Activated naive CD4-positive, alpha-beta T cell treated with anti-CD3 and anti-CD28 coated beads for 36 hours (primary cell): Measurements from ENCODE around the gene DNM2. TPM values are rescaled to one million over a fixed set of nuclear protein-coding genes. Genes with fewer than 3 reads are reported as not detected.
"Not testable (repeated sequence)": the region's sequence is repeated elsewhere in the genome, so short reads cannot be mapped to it uniquely, and the experiment has no call there.

ENCODE experiments used
- CTCF ChIA-PET: fragments of 350-600 bp; sonication (Branson Sonifier 250); formaldehyde crosslinking; loops from one replicate; lab custom pipeline; 2021; ENCODE audit warnings: antibody characterized with exemption; lab: Charles Lee
- DNase-seq: peaks from one replicate; pipeline ENCODE4 v3.0.0-alpha.2; 2020
- H3K27ac Mint-ChIP-seq: one replicate; pipeline ENCODE4 v1.8.0; 2021; ENCODE audit warnings: mild to moderate bottlenecking, mixed read lengths
- H3K27me3 Mint-ChIP-seq: one replicate; pipeline ENCODE4 v1.8.0; 2021; ENCODE audit warnings: low read depth, mixed read lengths
- H3K36me3 Mint-ChIP-seq: one replicate; pipeline ENCODE4 v1.8.0; 2021; ENCODE audit warnings: low read depth, mixed read lengths
- H3K4me1 Mint-ChIP-seq: one replicate; pipeline ENCODE4 v1.8.0; 2021; ENCODE audit warnings: low read depth, mixed read lengths
- H3K4me3 Mint-ChIP-seq: one replicate; pipeline ENCODE4 v1.8.0; 2021; ENCODE audit warnings: mild to moderate bottlenecking, moderate library complexity, mixed read lengths
- H3K9me3 Mint-ChIP-seq: one replicate; pipeline ENCODE4 v1.8.0; 2021; ENCODE audit warnings: mixed read lengths
- intact Hi-C: fragments of 100-400 bp; cut with micrococcal nuclease; formaldehyde crosslinking; loops from one replicate; pipeline ENCODE4 v1.15.1; 2023
- total RNA-seq, 2 experiments: library from RNA; stranded (reverse); gene quantifications; one replicate each; pipeline ENCODE4 v1.2.3, GENCODE V29; 2021

Gene DNM2
- total RNA-seq, 2 experiments from 2014 or later, result 144 to 148 TPM

- Mint-ChIP-seq H3K4me3 (no peak overlapping the region), H3K9me3 (no peaks in the 10 kb centered on the region), H3K27me3 (no peaks in the 10 kb centered on the region), H3K27ac (peak overlapping the region; percentile 78), H3K4me1 (peaks cover 76% of the 10 kb centered on the region), H3K36me3 (no peaks in the 10 kb centered on the region)
- no peak for DNase-seq
- CTCF ChIA-PET, result interaction anchor here (0.6 kb wide), 1 partner anchor 292 kb away, joined by 3 read pairs; no protein-coding TSS in a partner anchor
- intact Hi-C loops, result no loop called here
Observed at GRCh38 chr19:10748927-10749434, 31.1 kb downstream of the DNM2 start.

GRCh38 chr19:10749435-10750384 lies 31.8 kb downstream of the DNM2 start:
- Mint-ChIP-seq H3K27ac (peak overlapping the region; percentile 78), H3K9me3 (no peaks in the 10 kb centered on the region), H3K4me1 (peaks cover 80% of the 10 kb centered on the region), H3K36me3 (no peaks in the 10 kb centered on the region), H3K4me3 (no peak overlapping the region), H3K27me3 (no peaks in the 10 kb centered on the region)
- intact Hi-C loops, result no loop called here
- CTCF ChIA-PET, result interaction anchor here (0.6 to 1.7 kb wide), 2 partner anchors 33 to 291 kb away, joined by 3 to 9 read pairs; partner anchors contain the start of gene DNM2
- DNase-seq, result no peak

GRCh38 chr19:10751109-10751953 lies 33.5 kb downstream of the DNM2 start:
- Mint-ChIP-seq H3K4me1 (peaks cover 91% of the 10 kb centered on the region), H3K27ac (peak overlapping the region; percentile 87), H3K27me3 (no peaks in the 10 kb centered on the region), H3K4me3 (peak overlapping the region; percentile 17), H3K9me3 (no peaks in the 10 kb centered on the region), H3K36me3 (peaks cover 2% of the 10 kb centered on the region)
- CTCF ChIA-PET, result interaction anchor here (0.6 to 1.7 kb wide), 2 partner anchors 34 to 529 kb away, joined by 5 to 9 read pairs; partner anchors contain the start of gene DNM2
- DNase-seq, result peak; percentile 38
- intact Hi-C loops, result no loop called here

- CTCF ChIA-PET, result interaction anchor here (0.9 kb wide), 1 partner anchor 9 kb away, joined by 3 read pairs; no protein-coding TSS in a partner anchor
- Mint-ChIP-seq H3K27ac (peak overlapping the region; percentile 87), H3K9me3 (no peaks in the 10 kb centered on the region), H3K27me3 (no peaks in the 10 kb centered on the region), H3K4me3 (no peak overlapping the region), H3K36me3 (peaks cover 2% of the 10 kb centered on the region), H3K4me1 (peaks cover 96% of the 10 kb centered on the region)
- no peak for DNase-seq
- intact Hi-C loops, result no loop called here
Observed at GRCh38 chr19:10752237-10752912, 34.5 kb downstream of the DNM2 start.

DNA sequence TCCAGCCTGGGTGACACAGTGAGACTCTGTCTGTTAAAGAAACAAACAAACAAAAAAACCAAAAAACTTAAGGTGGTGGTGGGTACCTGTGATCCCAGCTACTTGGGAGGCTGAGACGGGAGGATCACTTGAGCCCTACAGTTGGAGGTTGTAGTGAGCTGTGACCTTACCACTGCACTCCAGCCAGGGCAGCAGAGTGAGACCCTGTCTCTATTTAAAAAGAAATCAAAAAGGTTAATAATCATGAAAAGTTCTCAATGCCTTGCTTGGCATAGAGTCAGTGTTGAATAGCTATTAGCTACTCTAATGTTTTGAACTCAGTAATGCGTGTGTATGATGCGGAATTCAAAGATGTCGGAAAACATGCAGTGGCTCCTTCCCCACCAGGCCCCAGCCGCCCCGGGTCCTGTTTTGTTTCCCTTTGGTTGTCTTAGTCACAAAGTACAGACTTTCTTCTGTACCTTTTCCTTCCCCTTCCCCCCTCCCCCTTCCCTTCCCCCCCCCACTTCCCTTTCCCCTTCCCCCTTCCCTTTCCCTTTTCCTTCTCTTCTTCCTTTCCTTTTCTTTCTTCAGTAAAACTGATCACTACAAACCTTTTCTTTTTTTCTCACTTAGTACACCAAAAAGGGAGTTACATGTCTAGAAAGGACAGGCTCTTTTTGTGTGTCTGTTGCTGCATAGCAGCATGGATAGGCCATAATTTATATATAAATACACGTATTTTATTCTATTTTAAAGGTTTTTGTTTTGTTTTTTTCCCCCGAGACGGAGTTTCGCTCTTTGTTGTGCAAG lies 35.2 kb downstream of the DNM2 start:
- no peaks in the 10 kb centered on the region for H3K27me3 Mint-ChIP-seq

DNA sequence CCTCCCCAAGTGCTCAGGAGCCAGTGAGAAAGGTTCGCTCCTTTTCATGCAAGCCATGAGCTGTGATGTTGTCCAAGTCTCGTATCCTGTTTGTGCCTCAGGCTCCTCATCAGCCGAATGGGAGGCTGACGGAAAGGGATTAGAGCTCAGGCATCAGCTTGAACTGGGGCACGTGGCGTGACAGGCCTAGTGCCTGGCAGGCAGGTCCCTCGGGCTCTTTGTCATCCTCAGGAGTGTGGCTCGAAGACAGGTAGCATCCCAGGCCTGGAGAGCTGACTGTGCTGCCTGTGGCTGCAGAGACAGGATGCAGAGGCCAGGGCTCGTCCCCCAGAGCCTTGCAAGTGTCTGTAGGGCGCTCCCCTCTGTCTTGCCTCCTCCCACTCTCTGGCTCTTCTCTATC lies 38.5 kb downstream of the DNM2 start:
- intact Hi-C loops, result loop anchor here (5.0 kb wide), 1 partner anchor 336 kb away; no protein-coding TSS in a partner anchor
- peaks cover 14% of the 10 kb centered on the region for H3K36me3 Mint-ChIP-seq
- peaks cover 3% of the 10 kb centered on the region for H3K9me3 Mint-ChIP-seq
- H3K4me1 Mint-ChIP-seq, result peaks cover 92% of the 10 kb centered on the region
- no peak overlapping the region for H3K4me3 Mint-ChIP-seq
- H3K27me3 Mint-ChIP-seq, result no peaks in the 10 kb centered on the region
- DNase-seq, result no peak
- CTCF ChIA-PET, result interaction anchor here (1.1 to 1.3 kb wide), 3 partner anchors 11 to 175 kb away, joined by 3 to 4 read pairs (median 4); partner anchors contain the start of gene DNM2
- H3K27ac Mint-ChIP-seq, result peak overlapping the region; percentile 67

More for the DNA sequence above, 35.2 kb downstream of the DNM2 start:
- Mint-ChIP-seq H3K9me3 (no peaks in the 10 kb centered on the region), H3K4me3 (no peak overlapping the region), H3K4me1 (peaks cover 96% of the 10 kb centered on the region), H3K27ac (peak overlapping the region; percentile 84), H3K36me3 (peaks cover 2% of the 10 kb centered on the region)
- no peak for DNase-seq
- CTCF ChIA-PET, result interaction anchor here (0.9 to 1.2 kb wide), 2 partner anchors 9 to 36 kb away, joined by 3 read pairs; no protein-coding TSS in a partner anchor
- intact Hi-C loops, result no loop called here

DNA sequence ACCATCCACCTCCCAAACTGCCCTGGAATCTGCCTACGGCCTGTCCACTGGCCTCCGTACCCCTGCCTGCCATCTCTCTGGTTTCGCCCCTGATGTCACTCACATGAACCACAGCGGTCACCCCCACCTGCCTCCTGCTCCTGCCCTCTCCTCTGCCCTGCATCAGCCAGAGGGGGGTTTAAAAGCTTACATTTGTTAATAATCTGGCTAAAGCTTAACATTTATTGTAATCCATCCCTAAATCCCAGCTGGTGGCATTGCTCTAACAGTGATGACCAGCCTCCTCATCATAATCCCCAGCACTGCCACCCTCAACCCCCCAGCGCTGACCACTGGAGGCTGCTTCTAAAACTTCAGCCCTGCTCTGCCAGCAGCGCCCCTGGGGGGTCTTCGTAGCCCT lies 38.9 kb downstream of the DNM2 start:
- H3K4me3 Mint-ChIP-seq, result no peak overlapping the region

DNA sequence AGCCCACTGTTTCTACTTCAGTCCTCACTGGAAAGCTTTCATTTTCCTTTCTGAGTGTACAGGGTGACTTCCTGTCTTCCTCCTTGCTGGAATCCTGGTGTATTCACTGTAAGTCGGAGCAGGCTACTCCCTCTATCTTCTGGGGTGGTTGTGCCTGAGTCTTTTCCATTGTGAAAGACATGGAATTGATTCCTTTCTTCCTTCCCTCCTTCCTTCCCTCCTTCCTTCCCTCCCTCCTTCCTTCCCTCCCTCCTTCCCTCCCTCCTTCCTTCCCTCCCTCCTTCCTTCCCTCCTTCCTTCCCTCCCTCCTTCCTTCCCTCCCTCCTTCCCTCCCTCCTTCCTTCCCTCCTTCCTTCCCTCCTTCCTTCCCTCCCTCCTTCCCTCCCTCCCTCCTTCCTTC lies 40.2 kb downstream of the DNM2 start:
- Mint-ChIP-seq H3K36me3 (peaks cover 27% of the 10 kb centered on the region), H3K4me1 (peaks cover 92% of the 10 kb centered on the region), H3K27ac (peak overlapping the region; percentile 31)
- H3K27me3 Mint-ChIP-seq, H3K4me3 Mint-ChIP-seq, H3K9me3 Mint-ChIP-seq, DNase-seq: not testable (repeated sequence)
- intact Hi-C loops, result loop anchor here (5.0 kb wide), 1 partner anchor 334 kb away; no protein-coding TSS in a partner anchor
- CTCF ChIA-PET, result interaction anchor here (0.6 to 3.6 kb wide), 3 partner anchors 41 to 93 kb away, joined by 3 to 19 read pairs (median 3); partner anchors contain the start of gene DNM2

More for the DNA sequence above, 38.9 kb downstream of the DNM2 start:
- Mint-ChIP-seq H3K9me3 (peaks cover 3% of the 10 kb centered on the region), H3K4me1 (peaks cover 92% of the 10 kb centered on the region), H3K27me3 (no peaks in the 10 kb centered on the region), H3K36me3 (peaks cover 18% of the 10 kb centered on the region), H3K27ac (peak overlapping the region; percentile 67)
- intact Hi-C loops, result loop anchor here (5.0 kb wide), 1 partner anchor 336 kb away; no protein-coding TSS in a partner anchor
- CTCF ChIA-PET, result interaction anchor here (0.5 to 1.3 kb wide), 4 partner anchors 12 to 299 kb away, joined by 3 to 4 read pairs (median 4); partner anchors contain the start of gene DNM2
- DNase-seq, result no peak

- H3K9me3 Mint-ChIP-seq, result peaks cover 3% of the 10 kb centered on the region
- H3K27ac Mint-ChIP-seq, result peak overlapping the region; percentile 96
- intact Hi-C loops, result loop anchor here (1.0 to 5.0 kb wide), 5 partner anchors 28 to 333 kb away; partner anchors contain the start of gene TMED1
- no peaks in the 10 kb centered on the region for H3K27me3 Mint-ChIP-seq
- peak overlapping the region; percentile 71 for H3K4me3 Mint-ChIP-seq
- no peak for DNase-seq
- H3K36me3 Mint-ChIP-seq, result peaks cover 27% of the 10 kb centered on the region
- peaks cover 94% of the 10 kb centered on the region for H3K4me1 Mint-ChIP-seq
- CTCF ChIA-PET, result interaction anchor here (0.6 to 3.6 kb wide), 4 partner anchors 25 to 105 kb away, joined by 3 to 19 read pairs (median 6); partner anchors contain the start of gene DNM2
Observed at GRCh38 chr19:10758978-10759377, 41.1 kb downstream of the DNM2 start.

DNA sequence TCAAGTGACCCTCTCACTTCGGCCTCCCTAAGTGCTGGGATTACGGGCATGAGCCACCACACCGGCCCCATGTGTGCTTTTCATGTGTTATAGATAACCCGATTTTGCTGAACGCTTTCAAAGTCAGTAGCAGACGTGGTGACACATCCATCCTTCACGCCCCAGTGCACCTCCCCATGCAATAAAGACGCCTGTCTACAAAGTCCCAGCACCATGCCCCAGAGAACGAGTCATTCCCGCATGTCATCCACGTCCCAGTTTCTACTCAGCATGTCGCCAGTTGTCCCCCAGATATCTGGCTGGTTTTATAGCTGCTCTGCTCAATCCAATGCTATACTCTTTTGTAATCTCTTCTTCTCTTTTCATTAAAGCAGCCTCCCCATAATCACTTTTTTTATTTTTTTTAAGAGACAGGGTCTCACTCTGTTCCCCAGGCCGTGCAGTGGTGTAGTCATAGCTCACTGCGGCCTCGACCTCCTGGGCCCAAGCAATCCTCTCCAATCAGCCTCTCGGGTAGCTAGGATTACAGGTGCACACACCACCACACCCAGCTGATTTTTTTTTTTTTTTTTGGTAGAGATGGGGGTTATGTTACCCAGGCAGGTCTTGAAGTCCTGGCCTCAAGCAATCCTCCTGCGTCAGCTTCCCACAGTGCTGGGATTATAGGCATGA lies 42.5 kb downstream of the DNM2 start:
- intact Hi-C loops, result no loop called here

More for the DNA sequence above, 42.5 kb downstream of the DNM2 start:
- Mint-ChIP-seq H3K4me1 (peaks cover 88% of the 10 kb centered on the region), H3K36me3 (peaks cover 26% of the 10 kb centered on the region), H3K27ac (peak overlapping the region; percentile 96), H3K4me3 (peak overlapping the region; percentile 71), H3K9me3 (peaks cover 3% of the 10 kb centered on the region), H3K27me3 (no peaks in the 10 kb centered on the region)
- peak; percentile 65 for DNase-seq
- CTCF ChIA-PET, result interaction anchor here (0.6 to 3.6 kb wide), 4 partner anchors 37 to 1137 kb away, joined by 3 to 19 read pairs (median 3); partner anchors contain the start of gene DNM2
